GM12891 (cell line): ENCODE measurements around the gene PPIG.

ENCODE experiments used
- PAX5 ChIP-seq: IDR thresholded peaks from 2 replicates; pipeline ENCODE4 v1.6.1; 2011; ENCODE audit warnings: low read length, moderate library complexity, mild to moderate bottlenecking; ENCODE audit not compliant: insufficient read depth, severe bottlenecking
- POLR2AphosphoS5 ChIP-seq: IDR thresholded peaks from 2 replicates; pipeline ENCODE4 v1.6.1; 2011; ENCODE audit warnings: low read depth, low read length, control low read depth
- SPI1 ChIP-seq: IDR thresholded peaks from 2 replicates; pipeline ENCODE4 v1.6.1; 2011; ENCODE audit warnings: low read depth, low read length, control low read depth
- TAF1 ChIP-seq: IDR thresholded peaks from 2 replicates; pipeline ENCODE4 v1.6.1; 2011; ENCODE audit warnings: low read depth, low read length, control low read depth

DNA sequence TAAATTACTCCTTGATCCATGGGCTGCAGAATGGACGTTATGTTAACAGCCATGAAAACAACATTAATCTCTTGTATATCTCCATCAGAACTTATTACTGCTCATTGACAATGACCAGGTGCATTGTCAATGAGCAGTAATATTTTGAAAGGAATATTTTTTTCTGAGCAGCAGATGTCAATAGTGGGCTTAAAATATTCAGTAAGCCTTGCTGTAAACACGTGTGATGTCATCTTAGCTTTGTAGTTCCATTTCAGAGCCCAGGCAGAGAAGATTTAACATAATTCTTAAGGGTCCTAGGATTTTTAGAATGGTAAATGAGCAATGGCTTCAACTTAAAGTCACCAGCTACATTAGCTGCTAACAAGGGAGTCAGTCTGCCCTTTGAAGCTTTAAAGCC lies 83.4 kb downstream of the PPIG start:
- TF ChIP-seq SPI1 (no peak), PAX5 (no peak), POLR2AphosphoS5 (no peak), TAF1 (no peak)
